GM19240 (cell line): ENCODE results near the gene RHEBL1.
"Not testable (repeated sequence)": the region's sequence is repeated elsewhere in the genome, so short reads cannot be mapped to it uniquely, and the experiment has no call there.

Source experiments
- DNase-seq: peaks from one replicate; pipeline ENCODE4 v3.0.0; 2011; ENCODE audit warnings: low spot score; ENCODE audit not compliant: insufficient read length

RHEBL1 gene

GRCh38 chr12:49089821-49090773 is 20.3 kb upstream of the RHEBL1 start:
- no peak for DNase-seq

- no peak for DNase-seq
These were observed 19.2 kb upstream of the RHEBL1 start for GRCh38 chr12:49088932-49089330.

- DNase-seq, result peak; percentile 92
These were observed 18.6 kb upstream of the RHEBL1 start for GRCh38 chr12:49088150-49088931.

GRCh38 chr12:49086116-49086515 is 16.3 kb upstream of the RHEBL1 start:
- DNase-seq, result no peak

- DNase-seq, result no peak
These were observed 14.7 kb upstream of the RHEBL1 start for GRCh38 chr12:49084438-49084837.

- no peak for DNase-seq
These were observed 10.0 kb upstream of the RHEBL1 start for GRCh38 chr12:49079793-49080192.

- DNase-seq, result no peak
These were observed 1.2 kb upstream of the RHEBL1 start for GRCh38 chr12:49070971-49071370.

GRCh38 chr12:49068879-49069506 is 786 bp downstream of the RHEBL1 start:
- no peak for DNase-seq

GRCh38 chr12:49066120-49066519 is 3.7 kb downstream of the RHEBL1 start:
- no peak for DNase-seq

GRCh38 chr12:49064767-49065152 is 5.0 kb downstream of the RHEBL1 start:
- no peak for DNase-seq

- DNase-seq, result not testable (repeated sequence)
These were observed 7.9 kb downstream of the RHEBL1 start for GRCh38 chr12:49061916-49062315.

- DNase-seq, result no peak
These were observed 8.6 kb downstream of the RHEBL1 start for GRCh38 chr12:49061157-49061650.

- DNase-seq, result peak; percentile 84
These were observed 9.3 kb downstream of the RHEBL1 start, which contains the start of gene KMT2D for GRCh38 chr12:49060237-49061156. Gene KMT2D, minus strand, starts transcription at chr12:49060794. Its CDS starts 5,470 bp downstream, at chr12:49055324.

GRCh38 chr12:49059299-49060171 is 10.2 kb downstream of the RHEBL1 start:
- DNase-seq, result no peak

GRCh38 chr12:49059045-49059298 is 10.8 kb downstream of the RHEBL1 start:
- DNase-seq, result no peak

GRCh38 chr12:49058366-49059044 is 11.3 kb downstream of the RHEBL1 start:
- no peak for DNase-seq

- no peak for DNase-seq
These were observed 11.9 kb downstream of the RHEBL1 start for GRCh38 chr12:49057888-49058287.

- DNase-seq, result peak; percentile 94
These were observed 13.6 kb downstream of the RHEBL1 start for GRCh38 chr12:49055978-49056754.
